Measurements from ENCODE around the gene G6PC2. TPM values are rescaled to one million over a fixed set of nuclear protein-coding genes. Genes with fewer than 3 reads are reported as not detected.

Gene G6PC2
- total RNA-seq, 6 experiments from 2014 or later = not detected

GRCh38 chr2:168897449-168897848, 3.6 kb upstream of the G6PC2 start:
- Histone ChIP-seq H3K4me3 (no peak overlapping the region), H3K36me3 (no peaks in the 10 kb centered on the region), H3K27ac (no peak overlapping the region), H3K9me3 (no peaks in the 10 kb centered on the region), H3K27me3 (no peaks in the 10 kb centered on the region), H3K4me1 (peaks cover 0 to 17% (median 6%) of the 10 kb centered on the region in 4 donors)
- WGBS (ENCODE audit: insufficient coverage, low coverage, low lambda C conversion rate, missing lambda C conversion rate) = 50% methylated on average over 1 of the region's 1 CpG
- DNase-seq (no peak), ATAC-seq (no peak)
- intact Hi-C loops (cut with DNase I) = no loop called here
- TF ChIP-seq CTCF (IDR thresholded peaks at IDR 0.05) = no peak
- TF ChIP-seq POLR2A (IDR thresholded peaks at IDR 0.05) = no peak

DNA sequence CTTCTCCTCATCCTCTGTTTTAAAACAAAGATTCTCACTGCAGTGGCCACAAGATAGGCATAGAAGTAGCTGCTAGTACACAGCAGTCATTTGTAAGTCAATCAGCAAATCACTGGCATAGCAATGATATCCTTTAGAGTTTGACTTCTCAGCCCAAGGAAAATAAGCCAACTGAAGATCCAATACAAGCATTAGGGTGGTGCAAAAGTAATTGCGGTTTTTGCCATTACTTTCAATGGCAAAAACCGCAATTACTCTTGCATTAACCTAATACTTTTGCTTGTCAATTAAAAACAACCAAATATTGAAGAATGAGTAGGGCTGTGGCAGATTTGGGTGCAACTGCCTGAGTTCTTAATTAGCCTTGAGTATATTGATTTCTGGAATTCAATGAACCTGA, 2.8 kb downstream of the G6PC2 start:
- DNase-seq = no peak
- 85% methylated on average over 2 of the region's 2 CpGs for WGBS (ENCODE audit: insufficient coverage, low coverage, low lambda C conversion rate, missing lambda C conversion rate)

DNA sequence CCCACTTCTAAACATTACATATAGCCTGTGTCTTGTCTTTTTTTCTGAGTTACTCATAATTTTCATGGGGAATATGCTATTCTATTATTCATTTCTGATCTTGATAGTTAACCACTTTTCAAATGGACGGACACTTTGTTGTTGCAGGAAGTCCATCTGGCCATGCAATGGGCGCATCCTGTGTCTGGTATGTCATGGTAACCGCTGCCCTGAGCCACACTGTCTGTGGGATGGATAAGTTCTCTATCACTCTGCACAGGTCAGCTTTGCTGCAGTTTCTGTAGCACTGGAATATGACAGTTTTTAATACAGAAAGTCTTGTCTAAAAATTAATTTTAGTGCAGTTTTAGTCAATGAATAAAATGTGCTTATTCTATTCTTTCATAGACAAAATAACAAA, 3.3 kb downstream of the G6PC2 start:
- H3K4me1 ChIP-seq = no peaks in the 10 kb centered on the region
- no peak overlapping the region for H3K27ac ChIP-seq
- intact Hi-C loops (cut with DNase I) = no loop called here
- DNase-seq (no peak), ATAC-seq (no peak)
- H3K4me3 ChIP-seq = no peak overlapping the region
- H3K27me3 ChIP-seq = no peaks in the 10 kb centered on the region
- no peaks in the 10 kb centered on the region for H3K36me3 ChIP-seq
- TF ChIP-seq CTCF (IDR thresholded peaks at IDR 0.05) = no peak
- TF ChIP-seq POLR2A (IDR thresholded peaks at IDR 0.05) = no peak
- H3K9me3 ChIP-seq = no peaks in the 10 kb centered on the region
- 78% methylated on average over 3 of the region's 3 CpGs for WGBS (ENCODE audit: insufficient coverage, low coverage, low lambda C conversion rate, missing lambda C conversion rate)

More for the DNA sequence above, 2.8 kb downstream of the G6PC2 start:
- Histone ChIP-seq H3K4me1 (no peaks in the 10 kb centered on the region), H3K36me3 (no peaks in the 10 kb centered on the region), H3K4me3 (no peak overlapping the region), H3K9me3 (no peaks in the 10 kb centered on the region), H3K27me3 (no peaks in the 10 kb centered on the region), H3K27ac (no peak overlapping the region)
- TF ChIP-seq CTCF (IDR thresholded peaks at IDR 0.05) = no peak
- no peak for TF ChIP-seq POLR2A (IDR thresholded peaks at IDR 0.05)
- no peak for ATAC-seq
- intact Hi-C loops (cut with DNase I) = no loop called here

GRCh38 chr2:168907940-168908662, 7.0 kb downstream of the G6PC2 start:
- no peak for ATAC-seq

More at GRCh38 chr2:168907940-168908662, 7.0 kb downstream of the G6PC2 start:
- intact Hi-C loops (cut with DNase I) = no loop called here
- no peak for DNase-seq
- 94% methylated on average over 7 of the region's 8 CpGs for WGBS (ENCODE audit: insufficient coverage, low coverage, low lambda C conversion rate, missing lambda C conversion rate)
- Histone ChIP-seq H3K4me3 (no peak overlapping the region), H3K36me3 (no peaks in the 10 kb centered on the region), H3K4me1 (peaks cover 0 to 7% (median 2%) of the 10 kb centered on the region in 4 donors), H3K9me3 (no peaks in the 10 kb centered on the region), H3K27me3 (no peaks in the 10 kb centered on the region), H3K27ac (no peak overlapping the region)
- TF ChIP-seq CTCF (IDR thresholded peaks at IDR 0.05) (no peak), POLR2A (IDR thresholded peaks at IDR 0.05) (no peak)

All from right lobe of liver (tissue), 6 donors.